Sigmoid colon (tissue), 7 donors: Measurements from ENCODE around the gene OR6C2. TPM values are rescaled to one million over a fixed set of nuclear protein-coding genes. Genes with fewer than 3 reads are reported as not detected.
"Not testable (repeated sequence)": the region's sequence is repeated elsewhere in the genome, so short reads cannot be mapped to it uniquely, and the experiment has no call there.

ENCODE experiments used
- DNase-seq: peaks from one replicate; pipeline ENCODE4 v3.0.0-alpha.2; 2019
- H3K27ac ChIP-seq, 4 donors: fragments of 200-600 bp; sonication (generic); one replicate each; pipeline ENCODE4 v1.5.1; 2016 to 2019; ENCODE audit warnings: mild to moderate bottlenecking in 1 of 4
- H3K27me3 ChIP-seq, 3 donors: fragments of 200-600 bp; sonication (generic); one replicate each; pipeline ENCODE4 v1.5.1; 2019; ENCODE audit warnings: mild to moderate bottlenecking in 1 of 3
- H3K36me3 ChIP-seq, 4 donors: fragments of 200-600 bp; sonication (generic); one replicate each; pipeline ENCODE4 v1.5.1; 2016 to 2019
- H3K4me1 ChIP-seq, 4 donors: fragments of 200-600 bp; sonication (generic); one replicate each; pipeline ENCODE4 v1.5.1; 2017 to 2019
- H3K4me3 ChIP-seq, 4 donors: fragments of 200-600 bp; sonication (generic); one replicate each; pipeline ENCODE4 v1.5.1; 2017 to 2019; ENCODE audit warnings: mild to moderate bottlenecking in 2 of 4, moderate library complexity in 1 of 4
- H3K9me3 ChIP-seq, 4 donors: fragments of 200-600 bp in 3 of 4; sonication (generic) in 3 of 4; one replicate each; pipeline versions ENCODE4 v1.5.1 to v1.6.1; 2013 to 2019
- CTCF ChIP-seq, 4 experiments: fragments of 450-650 bp in 3 of 4; fragments of 200-600 bp in 1 of 4; IDR thresholded peaks; one replicate each; pipeline ENCODE4 v1.5.1; 2016 to 2019; ENCODE audit warnings: antibody characterized with exemption in 4 of 4, mild to moderate bottlenecking in 3 of 4, moderate library complexity in 2 of 4
- EP300 ChIP-seq, 4 donors: sonication (generic); formaldehyde crosslinking; IDR thresholded peaks; one replicate each; pipeline ENCODE4 v1.6.1; 2017; ENCODE audit warnings: antibody characterized with exemption in 4 of 4
- POLR2A ChIP-seq, 2 donors: fragments of 450-650 bp; IDR thresholded peaks; one replicate each; pipeline ENCODE4 v1.6.1; 2016; ENCODE audit warnings: antibody characterized with exemption in 2 of 2, mild to moderate bottlenecking in 2 of 2, moderate library complexity in 2 of 2
- POLR2AphosphoS5 ChIP-seq, 4 donors: sonication (generic); formaldehyde crosslinking; IDR thresholded peaks; one replicate each; pipeline ENCODE4 v1.6.1; 2017; ENCODE audit warnings: antibody characterized with exemption in 4 of 4
- WGBS, 2 donors: extraction: QIAGEN DNeasy Blood & Tissue Kit; methylation state at CpG; one replicate each; pipeline ENCODE4 v1.1.7; 2013; 5-methylcytosine and 5-hydroxymethylcytosine counted together
- intact Hi-C: fragments of 100-400 bp; cut with DNase I; formaldehyde crosslinking; loops from one replicate; pipeline ENCODE4 v1.15.1; 2023
- polyA plus RNA-seq, 3 donors: library from polyadenylated mRNA; stranded (reverse); fragments of 200-250 nt; gene quantifications; one replicate each; pipeline ENCODE4 v1.2.3, GENCODE V29; 2013
- total RNA-seq, 4 donors: library from RNA; depleted of rRNA; stranded (reverse); fragments of >200 nt; gene quantifications; one replicate each; pipeline ENCODE4 v1.1.0, GENCODE V29; 2016
- donor health status: healthy with polysubstance abuse.
- donor health status: Bipolar disorder and iron deficiency.
- donor health status: healthy.

Gene OR6C2
- total and polyA plus RNA-seq, 7 donors = not detected

GRCh38 chr12:55414889-55415288 is 29.0 kb upstream of the OR6C2 start:
- DNase-seq, H3K27me3 ChIP-seq, H3K4me3 ChIP-seq, intact Hi-C loops, H3K27ac ChIP-seq, H3K36me3 ChIP-seq, H3K4me1 ChIP-seq, H3K9me3 ChIP-seq: not testable (repeated sequence)
- 4 to 15% methylated on average over 10 to 11 of the region's 34 CpGs for WGBS, 2 donors

- Histone ChIP-seq H3K27ac (no peak overlapping the region), H3K9me3 (no peaks in the 10 kb centered on the region), H3K4me3 (no peak overlapping the region), H3K27me3 (no peaks in the 10 kb centered on the region), H3K4me1 (no peaks in the 10 kb centered on the region), H3K36me3 (no peaks in the 10 kb centered on the region)
- TF ChIP-seq EP300 (IDR thresholded peaks at IDR 0.05) (no peak), CTCF (IDR thresholded peaks at IDR 0.05) (no peak), POLR2AphosphoS5 (IDR thresholded peaks at IDR 0.05) (no peak), POLR2A (IDR thresholded peaks at IDR 0.05) (no peak)
- DNase-seq = no peak
- intact Hi-C loops = no loop called here
- 48 to 86% methylated on average over 1 of the region's 1 CpG for WGBS, 2 donors
These were observed 26.9 kb upstream of the OR6C2 start for GRCh38 chr12:55416961-55417360.

GRCh38 chr12:55420307-55420962 is 23.4 kb upstream of the OR6C2 start:
- no peak for DNase-seq
- WGBS, 2 donors = 84 to 86% methylated on average over 2 of the region's 2 CpGs
- Histone ChIP-seq H3K27me3 (no peaks in the 10 kb centered on the region), H3K9me3 (no peaks in the 10 kb centered on the region), H3K4me1 (no peaks in the 10 kb centered on the region), H3K36me3 (no peaks in the 10 kb centered on the region), H3K27ac (no peak overlapping the region), H3K4me3 (no peak overlapping the region)
- TF ChIP-seq POLR2A (IDR thresholded peaks at IDR 0.05) = no peak
- no peak for TF ChIP-seq CTCF (IDR thresholded peaks at IDR 0.05)
- intact Hi-C loops = no loop called here

- no peak within 1 kb of the TSS for H3K27ac ChIP-seq
- H3K4me3 ChIP-seq = no peak within 1 kb of the TSS
- intact Hi-C loops = no loop called here
- no peaks in the 10 kb centered on the region for H3K36me3 ChIP-seq
- WGBS, 2 donors = 87 to 91% methylated on average over 4 of the region's 4 CpGs
- no peaks in the 10 kb centered on the region for H3K9me3 ChIP-seq
- H3K4me1 ChIP-seq = no peaks in the 10 kb centered on the region
- TF ChIP-seq POLR2AphosphoS5 (IDR thresholded peaks at IDR 0.05) = no peak
- no peak for TF ChIP-seq CTCF (IDR thresholded peaks at IDR 0.05)
- no peak for TF ChIP-seq EP300 (IDR thresholded peaks at IDR 0.05)
- TF ChIP-seq POLR2A (IDR thresholded peaks at IDR 0.05) = no peak
- DNase-seq = no peak
- H3K27me3 ChIP-seq = no peaks in the 10 kb centered on the region
These were observed 17.9 kb upstream of the OR6C2 start, which contains the start of gene OR6C76 for GRCh38 chr12:55425954-55426353. Gene OR6C76, plus strand, starts transcription at chr12:55426254. Its CDS starts 0 bp downstream, at chr12:55426254.

- Histone ChIP-seq H3K4me1 (no peaks in the 10 kb centered on the region), H3K4me3 (no peak overlapping the region), H3K36me3 (no peaks in the 10 kb centered on the region), H3K9me3 (no peaks in the 10 kb centered on the region), H3K27ac (no peak overlapping the region), H3K27me3 (no peaks in the 10 kb centered on the region)
- WGBS, 2 donors = 14 to 29% methylated on average over 1 of the region's 1 CpG
- intact Hi-C loops = no loop called here
- no peak for DNase-seq
- TF ChIP-seq EP300 (IDR thresholded peaks at IDR 0.05) = no peak
- TF ChIP-seq POLR2AphosphoS5 (IDR thresholded peaks at IDR 0.05) = no peak
- no peak for TF ChIP-seq POLR2A (IDR thresholded peaks at IDR 0.05)
- no peak for TF ChIP-seq CTCF (IDR thresholded peaks at IDR 0.05)
These were observed 15.3 kb upstream of the OR6C2 start for GRCh38 chr12:55428331-55429243.

- DNase-seq, H3K4me1 ChIP-seq, H3K36me3 ChIP-seq, H3K4me3 ChIP-seq, H3K27ac ChIP-seq, H3K9me3 ChIP-seq, intact Hi-C loops, H3K27me3 ChIP-seq: not testable (repeated sequence)
- WGBS, 2 donors = 75 to 94% methylated on average over 5 of the region's 5 CpGs
These were observed 2.6 kb upstream of the OR6C2 start for GRCh38 chr12:55441233-55441632.
